Ecto neural progenitor cell (in vitro differentiated cells): ENCODE results near the gene PDS5B.
A peak's percentile ranks its signal among the peaks of the same experiment; 100 is the strongest.
"Not testable (repeated sequence)": the region's sequence is repeated elsewhere in the genome, so short reads cannot be mapped to it uniquely, and the experiment has no call there.

ENCODE experiments used
- DNase-seq: peaks from one replicate; pipeline ENCODE4 v3.0.0-alpha.2; 2018; ENCODE audit warnings: low spot score

Gene PDS5B

GRCh38 chr13:32650705-32651311 is 64.6 kb downstream of the PDS5B start:
- DNase-seq, result peak; percentile 52

GRCh38 chr13:32657309-32657708 is 71.1 kb downstream of the PDS5B start:
- DNase-seq, result no peak

- no peak for DNase-seq
These were observed 73.5 kb downstream of the PDS5B start for GRCh38 chr13:32659736-32660135.

- no peak for DNase-seq
These were observed 74.0 kb downstream of the PDS5B start for GRCh38 chr13:32660227-32660626.

- DNase-seq, result no peak
These were observed 75.4 kb downstream of the PDS5B start for GRCh38 chr13:32661685-32662084.

- DNase-seq, result no peak
These were observed 77.4 kb downstream of the PDS5B start for GRCh38 chr13:32663660-32664059.

GRCh38 chr13:32666990-32667571 is 80.8 kb downstream of the PDS5B start:
- DNase-seq, result no peak

- DNase-seq, result no peak
These were observed 82.9 kb downstream of the PDS5B start for GRCh38 chr13:32669030-32669646.

- DNase-seq, result no peak
These were observed 88.3 kb downstream of the PDS5B start for GRCh38 chr13:32674503-32674902.

- DNase-seq, result no peak
These were observed 90.0 kb downstream of the PDS5B start for GRCh38 chr13:32676242-32676641.

- DNase-seq, result no peak
These were observed 95.9 kb downstream of the PDS5B start for GRCh38 chr13:32682130-32682529.

- no peak for DNase-seq
These were observed 96.5 kb downstream of the PDS5B start for GRCh38 chr13:32682740-32683139.

GRCh38 chr13:32687275-32687674 is 101.0 kb downstream of the PDS5B start:
- no peak for DNase-seq

GRCh38 chr13:32695602-32696250 is 109.5 kb downstream of the PDS5B start:
- no peak for DNase-seq

GRCh38 chr13:32707471-32707870 is 121.2 kb downstream of the PDS5B start:
- no peak for DNase-seq

- no peak for DNase-seq
These were observed 127.1 kb downstream of the PDS5B start for GRCh38 chr13:32713397-32713796.

GRCh38 chr13:32716201-32716600 is 129.9 kb downstream of the PDS5B start:
- not testable (repeated sequence) for DNase-seq

GRCh38 chr13:32720026-32720425 is 133.8 kb downstream of the PDS5B start:
- no peak for DNase-seq

- DNase-seq, result not testable (repeated sequence)
These were observed 135.1 kb downstream of the PDS5B start for GRCh38 chr13:32721131-32722034.

- DNase-seq, result no peak
These were observed 136.1 kb downstream of the PDS5B start for GRCh38 chr13:32722340-32722739.

GRCh38 chr13:32723987-32724386 is 137.7 kb downstream of the PDS5B start:
- DNase-seq, result no peak

GRCh38 chr13:32726374-32727037 is 140.3 kb downstream of the PDS5B start:
- no peak for DNase-seq
